ENCODE results near the gene MPST.

The MPST gene

GRCh38 chr22:37019309-37020191, at the start of gene MPST, which contains the start of gene TST:
Gene MPST, plus strand, starts transcription at chr22:37019742. Its CDS starts 95 bp downstream, at chr22:37019837.
Gene TST, minus strand, starts transcription at chr22:37019447. Its CDS starts 715 bp downstream, at chr22:37018732.
- ChIA-PET POLR2A (interaction anchor here (0.6 to 1.4 kb wide), 6 partner anchors 9 to 70 kb away, joined by 3 to 8 read pairs (median 4); partner anchors contain the start of gene KCTD17), CTCF (interaction anchor here (0.6 to 6.0 kb wide), 11 partner anchors 11 to 235 kb away, joined by 3 to 65 read pairs (median 4); no protein-coding TSS in a partner anchor)
- DNase-seq (ENCODE audit: low read depth, low spot score): no peak
- no peak for TF ChIP-seq CTCF (IDR thresholded peaks at IDR 0.05; ENCODE audit: insufficient read depth, low read length, missing control alignments)
- peak within 1 kb of the TSS; percentile 82 for H3K4me3 ChIP-seq (ENCODE audit: low read depth, low read length)

DNA sequence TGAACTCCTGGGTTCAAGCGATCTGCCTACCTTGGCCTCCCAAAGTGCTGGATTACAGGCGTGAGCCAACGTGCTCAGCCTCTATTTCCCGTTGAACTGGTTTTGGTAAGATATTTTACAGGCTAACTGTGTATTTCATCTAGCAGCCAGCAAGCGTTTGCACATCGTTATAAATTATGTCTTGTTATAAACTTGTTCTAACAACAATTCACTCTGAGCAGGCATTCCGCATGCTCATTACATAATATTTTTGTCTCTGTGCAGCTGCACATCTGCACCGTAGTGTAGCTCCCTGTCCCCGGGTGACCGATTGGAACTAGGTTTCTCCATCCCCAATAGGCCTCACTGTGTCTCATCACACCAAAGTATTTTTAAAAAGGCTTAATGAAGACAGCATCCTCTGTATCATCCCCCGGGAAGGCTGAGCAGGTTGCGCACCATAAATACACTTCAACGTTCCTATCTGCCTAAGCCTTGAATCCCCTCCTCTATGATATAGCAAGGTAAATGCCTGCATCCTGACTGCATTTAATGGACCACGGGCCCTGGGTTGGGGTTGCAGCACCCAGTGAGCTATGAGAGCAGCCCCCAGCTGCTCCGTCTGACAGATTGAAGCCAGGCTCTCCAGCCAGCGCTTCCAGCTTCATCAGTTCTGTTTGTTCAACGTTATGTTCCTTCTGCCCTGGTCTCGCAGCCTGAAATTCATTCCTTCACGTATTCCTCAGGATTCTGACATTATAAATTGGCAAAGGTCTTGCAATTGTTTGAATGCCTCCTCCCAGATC, 48.0 kb upstream of the MPST start:
- no peak overlapping the region for H3K4me3 ChIP-seq (ENCODE audit: low read depth, low read length)
- TF ChIP-seq CTCF (IDR thresholded peaks at IDR 0.05; ENCODE audit: insufficient read depth, low read length, missing control alignments): no peak
- ChIA-PET POLR2A (no interaction called here), CTCF (interaction anchor here (1.1 to 2.0 kb wide), 3 partner anchors 11 to 115 kb away, joined by 4 to 14 read pairs (median 9); no protein-coding TSS in a partner anchor)
- DNase-seq (ENCODE audit: low read depth, low spot score): no peak

DNA sequence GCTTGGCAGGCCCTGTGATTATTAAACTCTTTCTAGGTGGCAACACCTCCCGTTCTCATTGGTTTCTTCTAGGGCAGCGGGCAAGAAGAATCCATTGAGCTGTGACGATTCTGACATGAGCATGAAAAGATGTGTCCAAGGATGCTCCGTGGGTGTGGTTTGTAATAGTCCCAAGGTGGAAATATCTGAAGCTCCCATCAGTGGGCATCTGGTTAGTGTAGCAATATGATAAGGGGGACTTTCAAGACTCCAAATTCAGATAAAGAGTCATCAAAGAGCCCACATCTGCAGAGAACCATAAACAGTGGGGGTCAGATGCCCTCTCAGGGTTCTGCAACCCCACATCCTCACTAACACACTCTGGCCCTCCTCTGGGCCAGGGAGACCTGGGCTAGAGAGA, 42.9 kb upstream of the MPST start:
- DNase-seq (ENCODE audit: low read depth, low spot score): no peak
- H3K4me3 ChIP-seq (ENCODE audit: low read depth, low read length): no peak overlapping the region
- CTCF ChIA-PET: interaction anchor here (0.9 to 9.4 kb wide), 20 partner anchors 10 to 430 kb away, joined by 3 to 106 read pairs (median 4); partner anchors contain the start of genes IFT27 and NCF4
- TF ChIP-seq CTCF (IDR thresholded peaks at IDR 0.05; ENCODE audit: insufficient read depth, low read length, missing control alignments): no peak
- POLR2A ChIA-PET: no interaction called here

GRCh38 chr22:36977401-36977861, 42.1 kb upstream of the MPST start:
- POLR2A ChIA-PET: no interaction called here

DNA sequence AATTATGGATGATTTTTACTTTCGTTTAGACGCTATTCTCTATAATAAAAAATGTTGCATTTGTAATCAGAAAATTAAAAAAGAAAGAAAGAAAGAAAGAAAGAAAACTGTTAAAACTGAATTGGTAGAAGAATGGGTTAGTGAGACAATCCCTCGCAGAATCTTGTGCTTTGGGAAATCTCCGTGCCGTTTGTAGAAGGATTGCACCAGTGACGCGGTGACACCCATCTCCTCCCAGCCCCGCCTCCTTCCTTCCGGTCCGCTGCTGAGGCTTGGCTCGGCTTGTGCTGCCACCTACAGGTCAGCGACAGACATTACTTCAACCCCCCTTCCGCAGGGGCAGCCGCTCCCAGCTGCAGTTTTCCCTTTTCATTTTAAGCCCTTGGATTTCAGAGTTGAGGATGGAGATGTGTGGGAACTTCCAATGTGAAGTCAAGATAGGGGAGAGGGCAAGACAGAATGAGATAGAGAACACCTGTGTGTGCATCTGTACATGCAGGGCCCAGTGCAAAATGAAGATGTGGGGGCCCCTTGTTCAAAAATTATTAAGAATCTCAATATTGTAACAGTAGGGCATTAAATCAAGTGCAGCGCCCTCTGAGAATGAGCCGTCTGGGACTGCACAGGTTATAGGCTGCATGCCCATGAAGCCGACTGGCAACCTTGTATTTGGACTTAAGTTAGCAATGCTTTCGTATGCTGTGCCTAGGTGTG, 41.4 kb upstream of the MPST start:
- H3K4me3 ChIP-seq (ENCODE audit: low read depth, low read length): peak overlapping the region; percentile 51
- ChIA-PET CTCF (interaction anchor here (0.7 to 9.4 kb wide), 42 partner anchors 9 to 467 kb away, joined by 3 to 106 read pairs (median 4); partner anchors contain the start of genes IFT27, MPST, NCF4 and TST), POLR2A (interaction anchor here (0.6 kb wide), 1 partner anchor 195 kb away, joined by 3 read pairs; no protein-coding TSS in a partner anchor)

More at GRCh38 chr22:36977401-36977861, 42.1 kb upstream of the MPST start:
- no peak for DNase-seq (ENCODE audit: low read depth, low spot score)
- peak overlapping the region; percentile 51 for H3K4me3 ChIP-seq (ENCODE audit: low read depth, low read length)
- CTCF ChIA-PET: interaction anchor here (0.6 to 9.4 kb wide), 41 partner anchors 10 to 466 kb away, joined by 3 to 106 read pairs (median 4); partner anchors contain the start of genes IFT27, MPST, NCF4 and TST
- TF ChIP-seq CTCF (IDR thresholded peaks at IDR 0.05; ENCODE audit: insufficient read depth, low read length, missing control alignments): peak; percentile 39

More for the DNA sequence above, 41.4 kb upstream of the MPST start:
- peak; percentile 97 for TF ChIP-seq CTCF (IDR thresholded peaks at IDR 0.05; ENCODE audit: insufficient read depth, low read length, missing control alignments)
- peak; percentile 12 for DNase-seq (ENCODE audit: low read depth, low spot score)
